Esophagus muscularis mucosa (tissue), 3 donors: ENCODE results near the gene AGAP6.
"Not testable (repeated sequence)": the region's sequence is repeated elsewhere in the genome, so short reads cannot be mapped to it uniquely, and the experiment has no call there.

Source experiments
- CTCF ChIP-seq, 3 experiments: fragments of 200-600 bp in 2 of 3; fragments of 450-650 bp in 1 of 3; sonication (generic) in 2 of 3; IDR thresholded peaks; one replicate each; pipeline ENCODE4 v1.5.1; 2017 to 2019; ENCODE audit warnings: antibody characterized with exemption in 3 of 3, mild to moderate bottlenecking in 2 of 3, moderate library complexity in 1 of 3
- POLR2A ChIP-seq: fragments of 450-650 bp; IDR thresholded peaks from one replicate; pipeline ENCODE4 v1.6.1; 2017; ENCODE audit warnings: antibody characterized with exemption, moderate library complexity, mild to moderate bottlenecking, low read depth
- POLR2AphosphoS5 ChIP-seq, 2 donors: sonication (generic); formaldehyde crosslinking; IDR thresholded peaks; one replicate each; pipeline ENCODE4 v1.6.1; 2017; ENCODE audit warnings: antibody characterized with exemption in 2 of 2

GRCh38 chr10:49948142-49948541 is 40.1 kb upstream of the AGAP6 start:
- TF ChIP-seq CTCF (IDR thresholded peaks at IDR 0.05); POLR2AphosphoS5 (IDR thresholded peaks at IDR 0.05); POLR2A: not testable (repeated sequence)
